ENCODE measurements around the gene CIB2. TPM values are rescaled to one million over a fixed set of nuclear protein-coding genes. Genes with fewer than 3 reads are reported as not detected.

CIB2 gene
- polyA plus RNA-seq, 1 donor (not counting 4 experiments of a cell fraction or from before 2014, with no cell fraction given): 4.1 TPM

GRCh38 chr15:78058401-78058935, 72.8 kb downstream of the CIB2 start:
- no peak overlapping the region for H3K27ac ChIP-seq (ENCODE audit: control insufficient read depth, insufficient read depth, low read length)
- H3K4me1 ChIP-seq (ENCODE audit: control insufficient read depth, extremely low read depth, insufficient read depth, low read length): peaks cover 34% of the 10 kb centered on the region
- no peak overlapping the region for H3K9ac ChIP-seq (ENCODE audit: control insufficient read depth, extremely low read depth, insufficient read depth, low read length)
- peaks cover 5% of the 10 kb centered on the region for H3K9me1 ChIP-seq (ENCODE audit: control insufficient read depth, extremely low read depth, insufficient read depth, low read length)
- TF ChIP-seq EZH2 (IDR thresholded peaks at IDR 0.05; ENCODE audit: low read length) (no peak), CTCF (optimal IDR thresholded peaks at IDR 0.05 in 1 of 3, IDR thresholded peaks at IDR 0.05 in 1 of 3, conservative IDR thresholded peaks at IDR 0.05 in 1 of 3; ENCODE audit: extremely low read depth in 1 of 3, insufficient read depth in 2 of 3, low read length in 3 of 3) (no peak)
- dilution Hi-C loops (cut with MboI; ENCODE audit: extremely low pct_ligation_motif_present, low sequenced_read_pairs): no loop called here
- H3K79me2 ChIP-seq (ENCODE audit: control insufficient read depth, insufficient read depth, low read length): peaks cover 61% of the 10 kb centered on the region
- no peaks in the 10 kb centered on the region for H4K20me1 ChIP-seq (ENCODE audit: control insufficient read depth, extremely low read depth, insufficient read depth, low read length)
- H3K27me3 ChIP-seq (ENCODE audit: control insufficient read depth, extremely low read depth, insufficient read depth, low read length): no peaks in the 10 kb centered on the region
- H3K36me3 ChIP-seq (ENCODE audit: control insufficient read depth in 2 of 2, extremely low read depth in 1 of 2, insufficient read depth in 2 of 2, low read length in 2 of 2): peaks cover under 1 to 3% of the 10 kb centered on the region in 2 experiments
- DNase-seq (ENCODE audit: low read depth, low spot score): no peak
- no peak overlapping the region for H3K4me3 ChIP-seq (ENCODE audit: control insufficient read depth in 2 of 3, extremely low read depth in 1 of 3, insufficient read depth in 2 of 3, low read depth in 1 of 3, low read length in 3 of 3)
- no peak overlapping the region for H3K4me2 ChIP-seq (ENCODE audit: control insufficient read depth, extremely low read depth, insufficient read depth, low read depth, low read length)
- FAIRE-seq: no peak
- no peaks in the 10 kb centered on the region for H3K9me3 ChIP-seq (ENCODE audit: control insufficient read depth, low read depth, low read length)
- no peak overlapping the region for H2AFZ ChIP-seq (ENCODE audit: control insufficient read depth, low read length)

DNA sequence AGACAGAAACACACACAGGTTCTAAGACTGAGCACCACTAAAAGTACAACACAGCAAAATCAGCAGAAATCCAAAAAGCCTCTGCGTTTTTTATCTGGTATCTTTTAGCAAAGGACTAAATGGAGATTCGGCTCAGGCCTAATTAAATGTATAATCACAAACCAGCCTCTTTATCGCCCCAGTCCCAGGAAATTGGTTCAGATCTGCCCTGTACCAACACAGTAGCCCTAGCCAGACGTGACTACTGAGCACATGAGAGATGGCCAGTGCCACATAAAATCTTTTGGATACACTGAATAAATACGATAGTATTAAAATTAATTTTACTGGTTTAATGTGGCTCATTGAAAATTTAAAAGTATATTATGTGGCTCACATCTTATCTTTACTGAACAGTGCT, 73.4 kb downstream of the CIB2 start:
- Histone ChIP-seq H3K4me1 (ENCODE audit: control insufficient read depth, extremely low read depth, insufficient read depth, low read length) (peaks cover 34% of the 10 kb centered on the region), H3K9me1 (ENCODE audit: control insufficient read depth, extremely low read depth, insufficient read depth, low read length) (peaks cover 5% of the 10 kb centered on the region), H4K20me1 (ENCODE audit: control insufficient read depth, extremely low read depth, insufficient read depth, low read length) (no peaks in the 10 kb centered on the region), H3K27me3 (ENCODE audit: control insufficient read depth, extremely low read depth, insufficient read depth, low read length) (no peaks in the 10 kb centered on the region), H3K4me3 (ENCODE audit: control insufficient read depth in 2 of 3, extremely low read depth in 1 of 3, insufficient read depth in 2 of 3, low read depth in 1 of 3, low read length in 3 of 3) (no peak overlapping the region), H3K9ac (ENCODE audit: control insufficient read depth, extremely low read depth, insufficient read depth, low read length) (no peak overlapping the region), H3K36me3 (ENCODE audit: control insufficient read depth in 2 of 2, extremely low read depth in 1 of 2, insufficient read depth in 2 of 2, low read length in 2 of 2) (peaks cover 2 to 8% of the 10 kb centered on the region in 2 experiments), H3K9me3 (ENCODE audit: control insufficient read depth, low read depth, low read length) (no peaks in the 10 kb centered on the region), H2AFZ (ENCODE audit: control insufficient read depth, low read length) (no peak overlapping the region), H3K79me2 (ENCODE audit: control insufficient read depth, insufficient read depth, low read length) (peaks cover 54% of the 10 kb centered on the region), H3K4me2 (ENCODE audit: control insufficient read depth, extremely low read depth, insufficient read depth, low read depth, low read length) (no peak overlapping the region), H3K27ac (ENCODE audit: control insufficient read depth, insufficient read depth, low read length) (peak overlapping the region; percentile 82)
- TF ChIP-seq EZH2 (IDR thresholded peaks at IDR 0.05; ENCODE audit: low read length): no peak
- TF ChIP-seq CTCF (optimal IDR thresholded peaks at IDR 0.05 in 1 of 3, IDR thresholded peaks at IDR 0.05 in 1 of 3, conservative IDR thresholded peaks at IDR 0.05 in 1 of 3; ENCODE audit: extremely low read depth in 1 of 3, insufficient read depth in 2 of 3, low read length in 3 of 3): no peak
- dilution Hi-C loops (cut with MboI; ENCODE audit: extremely low pct_ligation_motif_present, low sequenced_read_pairs): no loop called here
- DNase-seq (ENCODE audit: low read depth, low spot score): no peak
- FAIRE-seq: no peak

Data from keratinocyte (primary cell).